GM19468 (cell line): ENCODE results near the gene DGKE.

Experiments
- ATAC-seq: cut with Tn5 transposase; IDR thresholded peaks from one replicate; pipeline ENCODE4 v1.9.1; 2021; ENCODE audit warnings: mild to moderate bottlenecking, moderate library complexity, moderate number of reproducible peaks; ENCODE audit not compliant: unreplicated experiment; ENCODE audit errors: extremely low read depth

DGKE gene

DNA sequence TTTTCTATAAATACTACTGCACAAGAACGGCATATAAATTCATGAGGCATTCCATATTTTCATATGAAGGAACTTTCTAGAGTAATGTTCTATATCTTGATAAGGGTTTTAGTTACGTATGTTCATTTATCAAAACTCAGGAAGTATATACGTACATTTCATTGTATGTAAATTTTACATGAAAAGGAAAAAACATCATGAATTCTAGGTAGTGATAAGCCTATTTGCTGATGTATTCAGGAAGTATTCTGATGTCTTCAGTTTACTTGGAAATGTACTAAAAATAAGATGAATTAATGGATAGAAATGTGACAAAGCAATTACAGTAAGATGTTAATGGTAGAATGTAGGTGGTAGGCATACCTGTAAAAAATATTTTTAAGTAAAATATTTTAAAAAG, 4.7 kb downstream of the DGKE start:
- ATAC-seq, result no peak

DNA sequence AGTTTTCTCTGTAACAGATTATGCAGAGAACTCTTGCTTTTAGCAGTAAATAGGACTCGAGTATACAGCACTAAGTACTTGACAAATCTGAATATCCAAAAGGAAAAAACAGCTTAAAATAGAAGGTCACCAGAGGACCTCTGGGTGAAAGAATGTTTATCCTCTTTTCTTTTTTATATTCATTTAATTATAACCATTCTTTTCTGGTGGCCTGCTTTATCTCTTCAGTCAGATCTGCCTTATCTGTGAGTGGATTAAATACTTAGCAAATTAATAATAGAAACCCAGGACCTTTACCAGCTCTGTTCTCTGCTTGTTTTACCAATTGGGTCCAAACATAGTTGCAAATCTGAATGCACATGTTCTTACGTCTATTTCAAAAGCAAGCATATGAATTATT, 8.6 kb downstream of the DGKE start:
- no peak for ATAC-seq

DNA sequence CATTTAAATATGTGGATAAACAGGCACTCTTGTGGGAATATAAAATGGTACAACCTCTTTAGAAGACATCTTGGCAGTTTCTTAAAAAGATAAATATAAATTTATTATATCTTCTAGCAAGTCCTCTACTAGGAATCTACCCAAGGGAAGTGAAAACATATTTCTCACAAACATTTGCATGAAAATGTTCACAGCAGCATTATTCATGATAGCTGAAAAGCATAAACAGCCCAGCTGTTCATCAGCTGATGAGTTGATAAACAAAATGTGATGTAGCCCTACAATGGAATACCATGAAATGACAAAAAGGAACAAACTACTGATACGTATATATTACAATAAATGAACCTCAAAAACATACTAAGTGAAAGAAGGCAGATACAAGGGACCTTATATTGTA, 12.0 kb downstream of the DGKE start:
- ATAC-seq, result no peak

DNA sequence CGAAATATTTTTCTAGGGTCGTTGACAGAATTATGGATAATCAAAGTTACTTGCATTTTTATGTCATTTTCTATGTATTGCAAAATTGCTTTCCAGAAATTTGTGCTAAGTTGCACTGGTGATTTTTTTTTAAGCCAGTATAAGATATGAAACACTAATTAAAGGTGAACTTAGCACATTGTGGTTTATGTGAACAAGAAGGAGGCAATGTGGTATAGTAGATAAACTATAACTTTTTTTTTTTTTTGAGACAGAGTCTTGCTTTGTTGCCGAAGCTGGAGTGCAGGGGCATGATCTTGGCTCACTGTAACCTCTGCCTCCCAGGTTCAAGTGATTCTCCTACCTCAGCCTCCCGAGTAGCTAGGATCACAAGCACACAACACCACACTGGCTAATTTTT, 13.2 kb downstream of the DGKE start:
- no peak for ATAC-seq

DNA sequence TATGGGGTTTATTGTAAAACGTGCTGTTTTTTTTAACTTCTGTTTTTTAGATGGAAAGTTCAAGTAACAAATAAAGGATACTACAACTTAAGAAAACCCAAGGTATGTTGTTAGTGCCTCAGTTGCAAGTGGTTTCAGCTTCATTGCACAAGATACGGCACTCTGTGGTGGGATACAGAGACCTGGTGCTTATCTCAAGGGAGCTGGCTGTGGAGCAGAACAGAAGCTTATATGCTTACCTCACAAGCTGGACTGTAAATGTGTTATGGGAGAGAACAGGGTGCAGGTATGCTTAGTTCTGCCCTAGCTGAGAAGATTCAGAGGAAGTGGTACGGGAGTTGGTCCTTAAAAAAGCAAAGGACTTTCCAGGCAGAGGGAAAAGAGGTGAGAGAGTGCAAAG, 15.2 kb downstream of the DGKE start:
- ATAC-seq, result no peak

DNA sequence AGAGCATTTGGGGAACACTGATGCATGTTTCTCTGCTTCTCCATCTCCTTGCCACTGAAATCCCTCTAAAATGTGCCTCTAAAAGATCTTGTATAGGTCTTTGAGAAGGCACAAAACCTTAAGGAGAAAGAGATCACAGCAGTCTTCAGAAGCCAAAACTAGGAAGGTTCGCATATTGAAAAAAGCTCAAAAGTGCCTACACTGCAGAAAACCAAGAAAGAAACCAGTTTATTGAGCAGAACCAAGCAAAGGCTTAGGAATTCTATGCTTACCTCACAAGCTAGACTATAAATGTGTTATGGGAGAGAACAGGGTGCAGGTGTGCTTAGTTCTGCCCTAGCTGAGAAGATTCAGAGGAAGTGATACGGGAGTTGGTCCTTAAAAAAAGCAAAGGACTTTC, 16.6 kb downstream of the DGKE start:
- ATAC-seq, result no peak

DNA sequence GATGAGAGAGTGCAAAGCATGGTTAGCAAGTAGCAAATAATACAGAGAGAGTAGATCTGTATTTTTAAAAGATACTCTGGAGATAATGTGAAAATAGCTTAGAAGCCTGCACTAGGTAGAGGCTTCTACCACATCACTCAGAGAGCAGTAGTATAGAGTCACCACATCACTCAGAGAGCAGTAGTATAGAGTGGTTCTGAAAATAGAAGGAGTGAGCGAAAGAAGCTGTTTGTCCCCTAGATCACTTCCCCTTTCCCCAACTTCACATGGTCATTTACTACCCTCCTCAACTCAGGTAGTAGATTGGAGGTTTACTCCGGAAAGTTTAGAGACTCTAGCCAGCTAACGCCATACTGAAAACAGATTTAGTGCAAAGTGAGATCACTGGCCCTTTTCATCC, 17.1 kb downstream of the DGKE start:
- ATAC-seq, result no peak

DNA sequence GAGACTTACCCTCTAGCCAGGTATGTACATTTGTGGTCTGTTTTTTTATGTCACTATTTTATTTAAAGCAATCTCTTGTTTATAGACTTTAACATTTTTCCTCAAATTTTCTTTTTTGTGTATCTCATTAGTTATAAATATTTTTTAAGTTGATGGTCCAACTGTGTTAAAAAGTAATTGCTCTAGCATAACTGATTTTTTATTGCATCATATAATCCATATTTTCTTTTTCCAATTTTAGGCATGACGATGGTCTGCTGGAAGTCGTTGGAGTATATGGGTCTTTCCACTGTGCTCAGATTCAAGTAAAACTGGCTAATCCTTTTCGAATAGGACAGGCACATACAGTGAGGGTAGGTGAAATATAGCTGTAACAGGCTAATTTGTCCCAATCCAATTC, 27.9 kb downstream of the DGKE start:
- no peak for ATAC-seq

DNA sequence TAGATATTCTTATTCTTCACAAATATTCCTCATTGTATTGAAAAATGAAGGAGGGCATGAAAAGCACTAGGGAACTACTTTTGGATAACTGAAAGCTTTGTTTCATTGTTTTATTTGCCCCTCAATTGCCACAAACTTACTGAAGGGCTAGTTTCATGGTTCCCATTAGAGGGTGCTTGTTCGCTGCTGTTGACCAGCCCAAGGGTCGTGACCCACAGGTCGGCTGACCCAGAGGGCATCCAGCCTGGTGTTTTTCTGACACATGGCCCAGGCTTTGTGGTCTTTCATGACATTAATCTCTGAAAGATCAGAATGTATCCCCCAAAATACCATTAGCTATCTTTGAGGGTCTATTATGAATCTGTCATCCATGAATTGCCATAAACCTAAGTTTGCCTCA, 30.0 kb downstream of the DGKE start:
- no peak for ATAC-seq

DNA sequence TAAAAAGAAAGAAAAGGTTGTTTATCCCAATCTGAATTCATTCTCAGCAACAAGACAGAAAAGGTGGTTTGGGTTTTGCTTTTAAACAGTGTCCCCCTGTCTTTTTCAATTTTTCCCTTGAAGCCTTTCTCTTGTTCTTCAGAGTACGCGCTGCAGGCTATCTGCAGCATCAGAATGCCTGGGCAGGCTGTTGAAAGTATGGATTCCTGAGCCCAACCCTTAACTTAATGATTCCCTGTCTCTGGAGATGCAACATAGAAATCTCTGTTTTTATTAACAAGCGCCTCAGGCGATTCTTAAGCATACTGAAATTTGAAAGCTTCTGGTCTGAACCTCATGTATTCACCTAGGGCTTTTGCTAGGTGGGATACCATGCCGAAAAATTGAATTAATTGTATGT, 32.1 kb downstream of the DGKE start:
- no peak for ATAC-seq

DNA sequence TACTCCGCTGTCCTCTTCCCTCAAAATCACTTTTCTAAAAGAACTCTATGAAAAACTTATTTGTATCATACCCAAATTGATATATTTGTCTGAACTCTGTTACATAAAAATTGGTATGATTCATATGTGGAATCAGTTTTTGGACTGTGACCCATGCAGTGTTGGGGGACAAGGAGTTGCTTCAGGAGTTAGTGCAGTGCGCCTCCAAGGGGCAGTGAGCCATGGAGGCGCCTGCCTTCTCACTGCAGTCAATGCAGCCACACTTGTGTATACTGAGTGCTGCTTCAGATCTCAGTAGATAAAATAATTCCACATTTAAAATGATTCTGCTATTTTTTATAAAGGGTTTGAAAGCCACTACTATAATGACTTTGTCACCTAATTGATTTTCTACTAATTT, 32.5 kb downstream of the DGKE start:
- ATAC-seq, result no peak

DNA sequence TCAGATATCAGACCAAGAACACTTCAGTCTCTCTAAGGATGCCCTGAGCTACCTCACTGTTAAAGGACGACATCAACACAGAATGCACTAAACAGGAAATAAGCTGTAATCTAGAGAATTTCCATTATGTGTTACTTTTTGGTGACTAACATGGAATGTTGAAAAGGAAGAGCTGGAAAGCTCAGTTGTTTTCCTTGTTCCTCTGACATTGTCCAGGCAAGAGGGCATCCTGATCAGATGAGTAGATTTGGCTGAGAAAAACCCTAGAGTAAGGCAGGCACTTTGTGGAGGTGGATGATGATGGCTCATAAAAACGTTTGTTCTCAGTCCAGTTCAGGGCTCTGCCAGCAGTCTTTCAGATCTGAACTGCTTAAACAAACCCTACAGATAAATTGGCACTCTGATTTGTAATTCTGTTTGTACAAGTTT, 34.0 kb downstream of the DGKE start:
- no peak for ATAC-seq

DNA sequence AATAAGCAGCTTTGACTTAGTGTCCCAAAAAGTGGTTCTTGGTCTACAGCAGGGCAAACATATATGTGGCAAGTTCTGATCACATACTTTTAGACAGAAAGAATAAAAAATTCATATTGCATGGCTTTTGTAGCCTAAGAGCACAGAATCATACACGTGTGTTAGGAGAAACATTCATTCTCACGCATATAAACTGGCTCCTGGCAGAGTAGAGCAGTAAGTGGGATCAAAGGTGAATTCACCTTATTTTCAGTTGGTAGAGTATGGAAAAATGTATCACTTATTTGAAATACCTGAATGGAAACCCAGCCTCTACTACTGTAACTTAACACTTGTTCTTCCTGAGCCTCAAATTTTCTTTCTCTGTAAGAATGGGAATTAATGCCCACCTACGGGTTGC, 34.8 kb downstream of the DGKE start:
- ATAC-seq, result no peak

DNA sequence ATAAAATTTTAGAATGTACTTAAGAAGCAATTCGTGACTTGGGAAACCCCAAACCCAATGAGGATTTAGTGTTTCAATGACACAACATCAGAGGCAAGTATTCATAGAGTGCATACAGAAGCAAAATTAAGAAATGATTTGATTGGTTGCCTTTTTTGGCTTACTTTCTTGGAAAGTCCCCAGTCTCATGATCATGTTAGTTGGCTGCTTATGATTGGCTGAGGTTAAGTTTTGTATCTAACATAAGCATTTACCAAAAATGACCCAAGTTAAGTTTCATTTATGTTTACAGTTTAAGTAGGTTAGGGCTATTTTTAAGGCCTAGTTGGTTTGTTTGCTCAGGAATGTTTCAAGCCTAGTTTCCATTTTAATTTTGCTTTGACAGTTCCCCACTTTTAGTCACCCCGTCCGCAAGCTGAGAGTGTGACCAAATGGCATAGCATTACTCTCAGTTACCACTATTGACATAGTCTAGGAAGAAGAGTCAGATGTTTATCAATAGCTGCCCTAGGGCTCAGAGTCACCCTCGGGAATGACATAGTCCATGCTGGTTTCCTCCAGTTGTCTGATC, 36.2 kb downstream of the DGKE start:
- no peak for ATAC-seq

DNA sequence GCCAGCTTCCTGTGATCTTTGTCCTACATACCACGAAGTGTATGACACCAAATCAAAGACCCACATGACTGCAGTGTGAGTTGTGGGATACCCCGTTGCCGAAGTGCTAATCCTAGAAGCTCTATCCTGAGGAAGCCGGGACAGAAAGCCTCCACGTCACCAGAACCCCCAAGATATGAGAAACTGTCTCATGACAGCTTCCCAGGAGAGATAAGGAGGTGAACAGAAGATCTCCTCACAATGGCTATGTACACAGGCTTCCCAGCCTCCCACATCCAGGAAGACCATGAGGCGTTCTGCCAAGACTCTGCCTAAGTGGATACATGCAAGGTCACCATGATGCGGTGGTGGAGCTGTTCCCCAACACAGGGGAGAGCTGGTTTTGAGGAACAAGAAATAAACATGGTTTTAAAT, 42.8 kb downstream of the DGKE start:
- no peak for ATAC-seq

DNA sequence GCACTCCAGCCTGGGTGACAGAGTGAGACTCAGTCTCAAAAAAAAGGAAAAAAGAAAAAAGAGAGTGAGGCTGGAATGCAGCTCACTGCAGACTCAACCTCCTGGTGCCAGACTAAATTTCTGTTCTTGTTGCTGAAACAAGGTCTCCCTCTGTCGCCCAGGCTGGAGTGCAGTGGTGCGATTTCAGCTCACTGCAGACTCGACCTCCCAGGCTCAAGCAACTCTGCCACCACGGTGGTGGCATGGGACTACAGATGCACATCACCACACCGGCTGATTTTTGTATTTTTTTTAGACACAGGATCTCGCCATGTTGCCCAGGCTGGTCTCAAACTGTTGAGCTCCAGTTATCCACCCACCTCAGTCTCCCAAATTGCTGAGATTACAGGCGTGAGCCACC, 45.3 kb downstream of the DGKE start:
- ATAC-seq, result no peak

DNA sequence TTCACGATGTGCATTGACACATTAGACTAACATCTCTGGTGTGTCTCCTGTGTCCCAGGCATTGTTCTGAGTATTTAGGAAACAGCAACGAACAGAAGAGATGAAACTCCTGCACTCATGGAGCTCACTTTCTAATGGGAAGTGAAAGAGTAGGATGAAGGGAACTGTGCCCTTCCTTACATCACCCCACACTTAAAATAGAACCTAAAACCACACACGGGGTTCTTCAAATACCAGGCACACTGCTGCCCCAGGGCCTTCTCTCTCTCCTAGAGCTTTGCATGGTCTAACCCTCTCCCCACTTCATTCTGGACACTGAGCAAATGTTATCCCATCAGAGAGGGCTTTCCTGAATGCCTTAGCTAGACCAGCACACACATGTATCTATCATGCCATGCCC, 46.2 kb downstream of the DGKE start:
- no peak for ATAC-seq

DNA sequence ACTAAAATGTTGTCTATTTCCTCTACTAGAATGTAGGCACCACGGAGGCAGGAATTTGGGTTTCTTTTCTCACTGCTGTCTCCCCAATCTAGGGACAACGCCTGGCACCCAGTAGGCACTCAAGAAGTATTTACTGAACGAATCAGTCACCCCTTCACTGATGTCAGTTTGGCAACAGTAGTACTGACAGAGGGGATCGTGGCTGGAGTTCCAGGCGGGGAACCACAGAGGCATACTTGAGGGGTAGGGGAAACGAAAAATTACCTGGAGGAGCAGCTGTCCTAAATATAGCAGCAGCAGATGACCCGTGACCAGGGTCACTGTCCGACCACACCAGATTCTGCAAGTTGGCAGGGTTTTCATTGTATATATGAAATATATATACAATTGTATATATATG, 46.6 kb downstream of the DGKE start:
- no peak for ATAC-seq

DNA sequence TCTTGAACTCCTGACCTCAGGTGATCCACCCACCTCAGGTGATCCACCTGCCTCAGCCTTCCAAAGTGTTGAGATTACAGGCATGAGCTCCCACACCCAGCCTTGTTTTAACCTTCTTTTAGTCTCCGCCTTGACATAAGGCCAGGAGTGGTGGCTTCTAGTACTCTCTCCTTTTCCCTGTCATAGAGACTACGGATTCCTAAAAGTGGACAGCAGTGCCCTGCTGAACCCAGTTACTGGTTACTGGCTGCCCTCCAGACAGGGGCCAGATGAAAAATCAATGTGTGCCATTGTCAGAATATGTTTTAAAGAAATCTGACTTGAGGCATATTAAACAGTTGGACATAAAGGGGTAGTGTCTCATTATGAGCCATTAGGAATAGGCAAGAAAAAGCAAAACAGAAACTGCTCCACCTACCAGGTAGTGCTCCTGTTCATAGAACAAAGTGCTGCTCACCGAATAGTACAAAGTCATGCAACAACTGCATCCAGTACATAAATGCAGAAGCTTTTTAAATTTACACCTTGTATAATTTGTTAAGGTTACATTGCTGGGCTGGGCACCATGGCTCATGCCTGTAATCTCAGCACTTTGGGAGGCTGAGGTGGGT, 47.8 kb downstream of the DGKE start:
- no peak for ATAC-seq

DNA sequence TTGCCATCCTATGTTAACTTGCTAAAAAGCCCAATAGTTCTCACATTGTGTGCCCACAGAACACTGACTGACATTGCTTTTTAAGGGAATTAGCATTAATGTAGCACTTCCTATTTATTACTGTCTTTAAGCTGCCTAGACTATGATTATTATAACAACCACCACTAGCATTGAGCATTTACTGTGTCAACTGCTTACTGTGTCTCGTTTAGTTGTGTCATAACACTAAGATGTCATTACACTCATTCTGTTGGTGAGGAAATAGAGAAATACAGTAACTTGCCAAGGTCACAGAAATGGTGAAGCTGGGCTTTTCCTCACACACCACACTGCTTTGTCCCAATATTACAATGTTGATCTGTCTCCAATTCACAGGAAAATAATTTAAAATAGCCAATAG, 49.7 kb downstream of the DGKE start:
- no peak for ATAC-seq

DNA sequence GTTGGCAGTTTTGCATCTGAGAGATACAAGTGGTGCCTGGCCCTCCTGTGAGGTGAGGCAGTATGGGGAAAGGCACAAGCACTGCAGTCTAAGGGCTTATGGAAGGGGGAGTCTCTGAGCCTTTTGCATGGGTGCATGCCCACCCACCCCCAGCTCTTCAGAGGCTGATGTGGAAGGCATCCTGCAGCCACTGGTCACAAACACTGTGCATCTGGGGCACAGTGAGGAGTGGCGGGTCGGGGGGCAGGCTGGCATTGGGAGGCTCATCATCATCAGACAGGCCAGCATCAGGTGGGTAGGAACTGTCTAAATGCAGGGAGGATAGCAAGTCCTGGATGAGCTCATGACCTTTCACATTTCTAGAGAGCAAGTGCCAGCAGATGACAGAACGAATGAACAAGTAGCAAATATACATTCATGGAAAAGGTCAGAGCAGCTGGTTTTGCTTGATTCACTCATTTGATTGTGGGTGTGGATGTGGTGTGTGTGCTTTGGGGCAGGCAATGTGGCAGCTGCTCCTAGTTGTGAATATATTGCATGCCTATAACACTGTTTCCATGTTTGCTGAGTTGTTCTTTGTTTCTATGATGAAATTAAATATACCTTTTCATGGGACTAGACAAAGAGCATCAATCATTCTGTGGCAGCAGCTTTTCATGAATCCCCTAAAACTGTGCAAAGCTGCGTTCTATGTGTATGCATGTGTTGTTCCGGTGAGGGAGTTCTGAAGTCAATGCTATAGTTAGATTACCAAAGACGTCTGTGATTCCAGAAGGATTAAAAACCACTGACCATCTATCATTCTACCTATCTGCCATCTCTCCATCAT, 50.7 kb downstream of the DGKE start:
- no peak for ATAC-seq

DNA sequence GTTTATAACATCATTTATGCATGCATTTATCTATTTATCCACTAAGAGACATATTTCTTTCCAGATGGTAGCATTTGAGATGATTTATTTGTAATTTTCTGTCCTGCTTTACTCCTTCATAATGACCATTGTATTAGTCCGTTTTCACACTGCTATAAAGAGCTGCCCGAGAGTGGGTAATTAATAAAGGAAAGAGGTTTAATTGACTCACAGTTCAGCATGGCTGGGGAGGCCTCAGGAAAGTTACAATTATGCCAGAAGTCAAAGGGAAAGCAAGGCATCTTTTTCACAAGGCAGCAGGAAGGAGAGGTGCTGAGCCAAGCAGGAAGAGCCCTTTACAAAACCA, 51.3 kb downstream of the DGKE start:
- ATAC-seq, result no peak
